LHCN-M2 (cell line): Measurements from ENCODE around the gene CX3CL1. TPM values are rescaled to one million over a fixed set of nuclear protein-coding genes. Genes with fewer than 3 reads are reported as not detected.
A peak's percentile ranks its signal among the peaks of the same experiment; 100 is the strongest.

Experiments
- DNase-seq: peaks from one replicate; pipeline ENCODE4 v3.0.0-alpha.2; 2012; ENCODE audit warnings: low read depth
- total RNA-seq: library from RNA; depleted of rRNA; stranded (reverse); fragments of >200 nt; gene quantifications from 2 replicates; pipeline ENCODE4 v1.2.3, GENCODE V29; 2014

CX3CL1 gene
- total RNA-seq, 1 experiment from 2014 or later: not detected

- no peak for DNase-seq
These were observed 32.8 kb downstream of the CX3CL1 start for GRCh38 chr16:57405097-57405496.

- no peak for DNase-seq
These were observed 34.6 kb downstream of the CX3CL1 start for GRCh38 chr16:57406881-57407280.

GRCh38 chr16:57407521-57408353 is 35.4 kb downstream of the CX3CL1 start:
- no peak for DNase-seq

GRCh38 chr16:57409065-57409464 is 36.8 kb downstream of the CX3CL1 start:
- DNase-seq: no peak

- DNase-seq: peak; percentile 32
These were observed 37.7 kb downstream of the CX3CL1 start for GRCh38 chr16:57409870-57410587.

GRCh38 chr16:57411362-57411976 is 39.2 kb downstream of the CX3CL1 start:
- DNase-seq: peak; percentile 65

DNA sequence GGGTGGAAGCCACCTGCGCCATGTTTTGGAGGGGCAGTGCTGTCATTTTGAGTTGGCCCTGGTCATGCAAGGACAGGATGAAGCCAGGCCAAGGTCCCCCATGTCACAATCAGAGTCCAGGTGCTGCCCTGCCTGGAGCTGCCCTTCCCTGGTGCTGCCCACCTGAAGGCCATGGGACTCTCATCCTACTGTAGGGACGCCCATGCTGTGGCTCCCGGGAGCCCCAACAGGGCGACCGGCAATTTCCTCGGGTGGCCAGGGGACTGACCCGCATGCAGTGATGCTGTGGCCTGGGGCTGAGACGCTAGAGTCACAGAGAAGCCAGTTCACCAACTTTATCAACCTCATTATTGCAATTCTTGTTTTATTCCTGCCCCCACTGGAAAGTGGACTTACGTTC is 40.3 kb downstream of the CX3CL1 start:
- no peak for DNase-seq

DNA sequence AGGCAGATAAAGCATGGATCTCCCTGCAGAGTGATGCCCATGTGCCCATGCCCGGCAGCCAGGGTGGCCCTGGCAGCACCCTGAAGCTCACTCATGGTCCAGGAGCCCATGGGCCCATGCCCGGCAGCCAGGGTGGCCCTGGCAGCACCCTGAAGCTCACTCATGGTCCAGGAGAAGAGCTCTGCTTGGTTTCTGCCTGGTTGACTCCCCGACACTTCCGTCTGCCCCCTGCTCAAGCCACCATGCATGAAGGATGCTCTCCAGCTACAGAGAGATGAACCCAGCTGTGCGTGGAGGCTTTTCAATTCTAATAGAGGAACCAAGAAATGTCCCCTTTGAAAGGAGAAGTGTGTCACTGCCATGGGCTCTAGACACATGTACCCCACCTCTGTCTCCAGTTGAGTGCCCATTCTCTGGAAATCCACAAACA is 41.0 kb downstream of the CX3CL1 start:
- DNase-seq: no peak

DNA sequence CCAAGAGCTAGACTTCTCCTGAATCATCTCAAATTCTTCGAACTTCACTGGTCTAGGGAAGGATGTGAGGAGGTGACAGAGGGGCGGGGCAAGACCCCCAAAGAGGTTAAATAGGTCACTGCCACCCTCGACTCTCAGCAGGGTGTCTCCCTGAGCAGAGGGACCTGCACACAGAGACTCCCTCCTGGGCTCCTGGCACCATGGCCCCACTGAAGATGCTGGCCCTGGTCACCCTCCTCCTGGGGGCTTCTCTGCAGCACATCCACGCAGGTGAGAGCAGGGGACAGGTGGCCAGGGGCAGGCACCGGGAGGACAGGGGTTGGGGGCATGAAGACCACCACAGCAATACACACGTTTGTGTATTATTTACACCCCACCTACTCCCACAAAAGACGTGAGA is 41.4 kb downstream of the CX3CL1 start:
- no peak for DNase-seq

- no peak for DNase-seq
These were observed 43.8 kb downstream of the CX3CL1 start for GRCh38 chr16:57416084-57416483.

DNA sequence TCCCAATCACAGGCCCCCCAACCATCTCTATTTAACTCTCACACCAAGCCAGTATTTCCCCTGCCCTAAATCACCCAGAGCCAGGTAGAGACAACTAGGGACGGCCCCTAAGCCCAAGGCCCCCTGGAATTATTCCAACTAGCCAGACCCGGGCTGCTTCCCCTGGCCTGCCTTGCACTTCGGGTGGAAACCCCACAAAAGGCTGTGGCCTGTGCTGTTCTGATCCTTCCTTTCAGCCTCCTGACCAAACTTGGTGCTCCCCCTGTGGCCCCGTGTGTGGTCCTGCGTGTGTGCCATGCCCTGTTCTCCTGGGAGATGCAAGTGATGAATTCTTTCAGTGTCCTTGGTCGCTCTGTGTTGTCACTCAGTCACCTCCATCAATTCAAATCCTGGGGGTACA is 47.2 kb downstream of the CX3CL1 start:
- no peak for DNase-seq

- peak; percentile 73 for DNase-seq
These were observed 50.0 kb downstream of the CX3CL1 start for GRCh38 chr16:57422026-57422944.

- DNase-seq: no peak
These were observed 50.9 kb downstream of the CX3CL1 start for GRCh38 chr16:57423152-57423551.

GRCh38 chr16:57424583-57424982 is 52.3 kb downstream of the CX3CL1 start:
- DNase-seq: no peak

DNA sequence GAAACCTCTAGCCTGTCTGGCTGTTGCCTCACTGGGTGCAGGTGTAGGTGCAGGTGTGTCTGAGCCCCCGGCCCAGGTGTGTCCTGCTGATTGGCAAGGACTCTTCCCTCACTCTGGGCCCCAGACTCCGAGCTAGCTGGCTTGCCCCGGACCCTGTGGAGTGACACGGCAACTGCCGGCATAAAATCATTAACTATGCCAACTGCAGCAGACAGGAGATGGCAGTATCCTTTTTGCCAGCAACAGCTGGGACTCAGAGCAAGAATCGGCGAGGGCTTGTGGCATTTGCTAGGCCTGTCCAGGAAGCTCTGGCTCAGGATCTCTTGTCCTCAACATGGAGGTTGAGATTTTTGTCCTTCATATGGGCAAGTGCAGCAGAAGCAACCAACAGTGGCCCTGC is 54.1 kb downstream of the CX3CL1 start:
- no peak for DNase-seq

- no peak for DNase-seq
These were observed 55.0 kb downstream of the CX3CL1 start for GRCh38 chr16:57427307-57427706.

- DNase-seq: no peak
These were observed 55.5 kb downstream of the CX3CL1 start for GRCh38 chr16:57427824-57428223.

- no peak for DNase-seq
These were observed 58.7 kb downstream of the CX3CL1 start for GRCh38 chr16:57430955-57431354.

DNA sequence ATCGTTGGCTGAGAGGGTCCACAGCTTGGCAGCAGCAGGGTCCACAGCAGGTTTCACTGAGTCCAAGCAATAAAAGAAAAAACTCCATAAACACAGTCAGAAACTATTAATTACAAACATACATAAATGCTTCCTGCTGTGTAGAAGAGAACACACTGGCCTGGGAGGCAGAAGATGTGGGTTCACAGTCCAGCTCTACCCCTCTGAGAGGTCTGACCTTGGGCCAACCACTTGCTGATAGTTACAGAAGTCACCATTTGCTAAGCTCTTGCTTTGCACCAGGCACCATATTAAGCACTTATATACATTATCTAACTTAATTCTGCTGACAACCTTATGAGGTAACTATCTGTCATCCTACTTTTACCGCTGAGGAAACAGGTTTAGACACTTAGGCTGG is 60.2 kb downstream of the CX3CL1 start:
- DNase-seq: no peak

DNA sequence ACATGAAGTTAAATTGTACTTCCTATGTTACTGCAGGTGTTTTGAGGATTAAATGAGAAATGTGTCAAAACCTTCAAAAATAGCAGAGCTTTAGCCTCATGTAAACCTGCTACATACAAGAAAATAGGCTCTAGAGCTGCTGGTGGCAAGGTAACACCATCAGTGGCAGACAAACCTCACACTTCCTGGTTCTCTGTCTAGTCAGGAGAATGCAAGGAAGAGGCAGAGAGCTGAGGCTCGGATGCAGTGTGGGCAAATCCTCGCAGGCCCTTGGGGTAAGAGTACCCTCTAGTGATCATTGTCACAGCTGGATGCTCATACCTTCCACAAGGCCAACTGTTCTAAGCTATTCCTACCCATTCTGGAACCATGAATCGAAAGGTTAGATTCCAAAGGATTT is 60.7 kb downstream of the CX3CL1 start:
- DNase-seq: no peak

DNA sequence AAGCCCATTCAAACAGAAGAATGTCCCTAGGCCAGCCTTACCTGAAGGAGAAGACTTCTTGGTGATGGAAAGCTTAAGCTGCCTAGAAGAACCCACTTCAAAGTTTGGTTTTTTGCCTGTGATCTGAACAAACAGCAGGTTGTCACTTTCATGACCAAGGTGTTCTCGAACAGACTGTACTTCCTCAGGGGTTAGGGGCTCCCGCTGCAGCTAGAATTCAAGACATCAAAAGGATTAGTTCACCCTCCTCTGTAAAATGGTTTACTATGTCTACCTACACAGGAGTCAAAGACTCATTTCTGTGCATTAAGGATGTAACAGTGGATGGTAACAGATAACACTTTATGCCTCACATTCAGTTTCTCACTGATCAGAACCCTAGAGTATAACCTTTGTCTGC is 61.7 kb downstream of the CX3CL1 start:
- DNase-seq: no peak
